GM12878 (cell line): ENCODE results near the gene NCAPH2.

ENCODE experiments used
- ATF7 ChIP-seq: fragments of 450-650 bp; IDR thresholded peaks from 2 replicates; pipeline ENCODE4 v1.6.1; 2016; ENCODE audit warnings: low read depth, mild to moderate bottlenecking
- CBX3 ChIP-seq: fragments of 200-600 bp; sonication (generic); IDR thresholded peaks from 2 replicates; pipeline ENCODE4 v1.6.1; 2016; ENCODE audit warnings: low read depth, borderline replicate concordance
- CBX5 ChIP-seq: sonication (generic); IDR thresholded peaks from 2 replicates; pipeline ENCODE4 v1.6.1; 2016; ENCODE audit warnings: low read depth, moderate library complexity, mild to moderate bottlenecking, inconsistent platforms
- ETV6 ChIP-seq, 2 experiments: fragments of 450-650 bp in 1 of 2; IDR thresholded peaks in 1 of 2; conservative IDR thresholded peaks in 1 of 2; 2 replicates each; pipeline ENCODE4 v1.6.1; 2014; ENCODE audit warnings: antibody characterized with exemption in 1 of 2, borderline replicate concordance in 1 of 2, low read depth in 1 of 2, mild to moderate bottlenecking in 1 of 2, moderate library complexity in 1 of 2
- FOXK2 ChIP-seq: fragments of 450-650 bp; IDR thresholded peaks from 2 replicates; pipeline ENCODE4 v1.6.1; 2017; ENCODE audit warnings: mild to moderate bottlenecking, moderate library complexity
- HDAC2 ChIP-seq: fragments of 200-600 bp; sonication (generic); IDR thresholded peaks from 2 replicates; pipeline ENCODE4 v1.6.1; 2017
- JUNB ChIP-seq: IDR thresholded peaks from 2 replicates; pipeline ENCODE4 v1.6.1; 2016; ENCODE audit warnings: antibody characterized with exemption, mild to moderate bottlenecking
- KDM1A ChIP-seq: fragments of 200-600 bp; sonication (generic); IDR thresholded peaks from 2 replicates; pipeline ENCODE4 v1.6.1; 2016; ENCODE audit warnings: borderline replicate concordance
- LARP7 ChIP-seq: fragments of 450-650 bp; IDR thresholded peaks from 2 replicates; pipeline ENCODE4 v1.6.1; 2017; ENCODE audit warnings: mild to moderate bottlenecking
- POLR2A ChIP-seq: IDR thresholded peaks from 2 replicates; pipeline ENCODE4 v1.6.1; 2011; ENCODE audit warnings: low read depth, mild to moderate bottlenecking, low read length
- RBBP5 ChIP-seq: fragments of 200-600 bp; sonication (generic); conservative IDR thresholded peaks from 2 replicates; pipeline ENCODE4 v1.6.1; 2016
- TCF3 ChIP-seq: IDR thresholded peaks from 2 replicates; pipeline ENCODE4 v1.6.1; 2012; ENCODE audit warnings: low read depth, mild to moderate bottlenecking, low read length, borderline replicate concordance; ENCODE audit not compliant: insufficient read depth
- TF ChIP-seq, protein P1 (sequence below), 3 experiments: IDR thresholded peaks in 2 of 3; conservative IDR thresholded peaks in 1 of 3; 2 replicates each; pipeline ENCODE4 v1.5.1; 2011; ENCODE audit warnings: low read depth in 3 of 3, low read length in 3 of 3, mild to moderate bottlenecking in 3 of 3, control low read depth in 2 of 3, moderate library complexity in 2 of 3, inconsistent platforms in 1 of 3, mixed read lengths in 1 of 3; ENCODE audit not compliant: control insufficient read depth in 2 of 3, insufficient read depth in 1 of 3; ENCODE audit errors: extremely low read depth in 1 of 3

DNA sequence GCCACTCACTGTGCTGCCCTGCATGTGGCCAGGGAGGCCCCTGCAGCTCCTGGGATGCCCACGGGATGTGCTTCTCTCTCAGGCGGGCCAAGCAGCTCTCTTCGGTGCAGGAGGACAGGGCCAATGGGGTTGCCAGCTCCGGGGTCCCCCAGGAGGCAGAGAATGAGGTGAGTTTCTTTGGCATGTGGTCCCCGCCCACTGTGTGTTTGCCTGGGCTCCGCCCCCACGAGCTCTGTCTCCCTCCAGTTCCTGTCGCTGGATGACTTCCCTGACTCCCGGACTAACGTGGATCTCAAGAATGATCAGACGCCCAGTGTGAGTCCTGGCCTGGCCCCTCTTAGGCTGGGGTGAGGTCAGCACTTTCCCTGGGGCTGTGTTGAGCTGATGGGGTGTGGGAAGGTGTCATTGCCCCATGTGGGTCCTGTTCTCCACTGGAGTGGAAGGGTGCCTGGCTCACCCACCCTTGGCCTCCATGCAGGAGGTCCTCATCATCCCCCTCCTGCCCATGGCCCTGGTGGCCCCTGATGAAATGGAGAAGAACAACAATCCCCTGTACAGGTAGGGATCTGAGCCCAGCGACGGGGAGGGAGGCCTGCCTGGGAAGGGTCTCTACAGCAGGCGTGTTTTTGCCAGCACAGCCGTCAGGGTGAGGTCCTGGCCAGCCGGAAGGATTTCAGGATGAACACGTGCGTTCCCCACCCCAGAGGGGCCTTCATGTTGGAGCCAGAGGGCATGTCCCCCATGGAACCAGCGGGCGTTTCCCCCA, 9.7 kb downstream of the NCAPH2 start:
- no peak for TF ChIP-seq TCF3
- TF ChIP-seq POLR2A = no peak
- TF ChIP-seq ATF7 = no peak
- no peak for TF ChIP-seq LARP7
- TF ChIP-seq, protein P1, sequence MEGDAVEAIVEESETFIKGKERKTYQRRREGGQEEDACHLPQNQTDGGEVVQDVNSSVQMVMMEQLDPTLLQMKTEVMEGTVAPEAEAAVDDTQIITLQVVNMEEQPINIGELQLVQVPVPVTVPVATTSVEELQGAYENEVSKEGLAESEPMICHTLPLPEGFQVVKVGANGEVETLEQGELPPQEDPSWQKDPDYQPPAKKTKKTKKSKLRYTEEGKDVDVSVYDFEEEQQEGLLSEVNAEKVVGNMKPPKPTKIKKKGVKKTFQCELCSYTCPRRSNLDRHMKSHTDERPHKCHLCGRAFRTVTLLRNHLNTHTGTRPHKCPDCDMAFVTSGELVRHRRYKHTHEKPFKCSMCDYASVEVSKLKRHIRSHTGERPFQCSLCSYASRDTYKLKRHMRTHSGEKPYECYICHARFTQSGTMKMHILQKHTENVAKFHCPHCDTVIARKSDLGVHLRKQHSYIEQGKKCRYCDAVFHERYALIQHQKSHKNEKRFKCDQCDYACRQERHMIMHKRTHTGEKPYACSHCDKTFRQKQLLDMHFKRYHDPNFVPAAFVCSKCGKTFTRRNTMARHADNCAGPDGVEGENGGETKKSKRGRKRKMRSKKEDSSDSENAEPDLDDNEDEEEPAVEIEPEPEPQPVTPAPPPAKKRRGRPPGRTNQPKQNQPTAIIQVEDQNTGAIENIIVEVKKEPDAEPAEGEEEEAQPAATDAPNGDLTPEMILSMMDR (IDR thresholded peaks at IDR 0.05 in 2 of 3, conservative IDR thresholded peaks at IDR 0.05 in 1 of 3; ENCODE audit: control insufficient read depth in 2 of 3, extremely low read depth in 1 of 3, insufficient read depth in 1 of 3, low read depth in 3 of 3, low read length in 3 of 3) = no peak
- TF ChIP-seq HDAC2 = no peak
- TF ChIP-seq CBX5 = no peak
- TF ChIP-seq ETV6 (conservative IDR thresholded peaks at IDR 0.05 in 1 of 2, IDR thresholded peaks at IDR 0.05 in 1 of 2; ENCODE audit: borderline replicate concordance in 1 of 2, low read depth in 1 of 2) = no peak
- no peak for TF ChIP-seq JUNB
- no peak for TF ChIP-seq KDM1A
- TF ChIP-seq CBX3 = no peak
- TF ChIP-seq RBBP5 = no peak
- TF ChIP-seq FOXK2 = no peak
